GM18868 (cell line): ENCODE data around the gene SDK1.
"Not testable (repeated sequence)": the region's sequence is repeated elsewhere in the genome, so short reads cannot be mapped to it uniquely, and the experiment has no call there.

Experiments used
- ATAC-seq: cut with Tn5 transposase; IDR thresholded peaks from one replicate; pipeline ENCODE4 v1.9.1; 2021; ENCODE audit warnings: mild to moderate bottlenecking, moderate library complexity; ENCODE audit not compliant: unreplicated experiment

The SDK1 gene

GRCh38 chr7:4079366-4079765 lies 778.3 kb downstream of the SDK1 start:
- ATAC-seq, result no peak

- ATAC-seq, result no peak
These were observed 778.9 kb downstream of the SDK1 start for GRCh38 chr7:4079956-4080355.

- no peak for ATAC-seq
These were observed 779.9 kb downstream of the SDK1 start for GRCh38 chr7:4080954-4081353.

GRCh38 chr7:4083513-4083912 lies 782.5 kb downstream of the SDK1 start:
- no peak for ATAC-seq

- no peak for ATAC-seq
These were observed 783.2 kb downstream of the SDK1 start for GRCh38 chr7:4084271-4084670.

- no peak for ATAC-seq
These were observed 785.1 kb downstream of the SDK1 start for GRCh38 chr7:4085937-4086691.

GRCh38 chr7:4086723-4087122 lies 785.7 kb downstream of the SDK1 start:
- no peak for ATAC-seq

- ATAC-seq, result no peak
These were observed 790.7 kb downstream of the SDK1 start for GRCh38 chr7:4091767-4092166.

- ATAC-seq, result no peak
These were observed 792.0 kb downstream of the SDK1 start for GRCh38 chr7:4093035-4093434.

GRCh38 chr7:4093483-4093882 lies 792.4 kb downstream of the SDK1 start:
- ATAC-seq, result no peak

- ATAC-seq, result not testable (repeated sequence)
These were observed 793.1 kb downstream of the SDK1 start for GRCh38 chr7:4094158-4094557.

GRCh38 chr7:4097001-4097609 lies 796.1 kb downstream of the SDK1 start:
- ATAC-seq, result no peak

- ATAC-seq, result no peak
These were observed 797.1 kb downstream of the SDK1 start for GRCh38 chr7:4098169-4098568.

- ATAC-seq, result no peak
These were observed 798.6 kb downstream of the SDK1 start for GRCh38 chr7:4099651-4100050.

- ATAC-seq, result no peak
These were observed 799.1 kb downstream of the SDK1 start for GRCh38 chr7:4100148-4100547.

- ATAC-seq, result no peak
These were observed 799.6 kb downstream of the SDK1 start for GRCh38 chr7:4100691-4101090.

GRCh38 chr7:4102231-4102841 lies 801.3 kb downstream of the SDK1 start:
- no peak for ATAC-seq

GRCh38 chr7:4103352-4104091 lies 802.5 kb downstream of the SDK1 start:
- ATAC-seq, result no peak

- no peak for ATAC-seq
These were observed 806.8 kb downstream of the SDK1 start for GRCh38 chr7:4107839-4108238.

GRCh38 chr7:4108951-4109350 lies 807.9 kb downstream of the SDK1 start:
- no peak for ATAC-seq

GRCh38 chr7:4109481-4110110 lies 808.5 kb downstream of the SDK1 start:
- no peak for ATAC-seq
